Muscle of back (tissue), 13 donors: ENCODE data around the gene KRTAP20-1. TPM values are rescaled to one million over a fixed set of nuclear protein-coding genes. Genes with fewer than 3 reads are reported as not detected.

Experiments used
- DNase-seq, 3 donors: peaks; one replicate each; pipeline versions ENCODE4 v3.0.0 to v3.0.0-alpha.2; 2013
- long read RNA-seq, 9 donors: transcript quantifications; one replicate each; lab custom pipeline, GENCODE V29; 2026
- polyA plus RNA-seq, 10 donors: library from polyadenylated mRNA; unstranded; fragments of 120-200 nt; gene quantifications; one replicate each; pipeline ENCODE4 v1.2.1, GENCODE V29; 2013; ENCODE audit not compliant: insufficient read length in 10 of 10

The KRTAP20-1 gene
- not detected for polyA plus RNA-seq
- long read RNA-seq, donor 1 = 0 reads
- long read RNA-seq, donor 2 = 0 reads
- long read RNA-seq, donor 3 = 0 reads
- long read RNA-seq, donor 4 = 0 reads
- long read RNA-seq, donor 5 = 0 reads
- long read RNA-seq, donor 6 = 0 reads
- long read RNA-seq, donor 7 = 0 reads
- long read RNA-seq, donor 8 = 0 reads
- long read RNA-seq, donor 9 = 0 reads

DNA sequence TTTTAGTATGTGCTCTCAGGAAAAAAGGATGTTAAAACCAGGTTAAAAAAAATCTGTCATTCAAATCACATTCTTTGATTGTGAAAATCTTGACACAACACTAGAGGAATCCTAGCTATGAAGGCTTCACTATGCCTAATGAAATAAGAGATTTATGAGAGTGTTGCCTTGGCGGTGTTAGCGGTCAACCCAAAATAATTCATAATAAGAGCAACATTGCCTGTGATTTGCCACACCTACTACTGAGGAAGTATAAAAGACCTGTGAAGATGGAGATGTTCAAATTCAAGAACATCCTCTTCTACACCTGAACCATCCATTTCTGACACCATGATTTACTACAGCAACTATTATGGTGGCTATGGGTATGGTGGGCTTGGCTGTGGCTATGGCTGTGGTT, at the start of gene KRTAP20-1:
TSS of gene KRTAP20-1 (plus strand) at position 301 of the 400 bp plus-strand sequence. CDS start at position 331, 30 bp downstream.
- no peak for DNase-seq

DNA sequence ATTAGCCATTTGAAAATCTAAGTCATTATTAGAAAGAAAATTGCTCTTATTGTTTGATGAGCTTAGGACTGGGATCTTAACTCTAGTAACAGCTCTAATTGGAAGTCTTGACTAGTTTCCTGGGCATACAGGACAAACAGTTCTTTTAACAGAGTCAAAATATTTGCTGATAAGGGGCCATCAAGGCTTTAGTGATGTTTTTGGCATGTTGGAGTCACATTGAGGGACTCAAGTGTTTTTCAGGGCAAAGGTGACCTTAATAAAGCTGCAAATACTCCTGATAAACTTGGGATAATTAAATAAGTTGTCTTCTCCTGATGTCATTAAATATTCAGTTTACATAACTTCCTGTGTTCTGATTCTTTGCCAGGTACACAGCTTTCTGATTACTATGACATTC, 48.6 kb upstream of the KRTAP20-1 start:
- DNase-seq = no peak

DNA sequence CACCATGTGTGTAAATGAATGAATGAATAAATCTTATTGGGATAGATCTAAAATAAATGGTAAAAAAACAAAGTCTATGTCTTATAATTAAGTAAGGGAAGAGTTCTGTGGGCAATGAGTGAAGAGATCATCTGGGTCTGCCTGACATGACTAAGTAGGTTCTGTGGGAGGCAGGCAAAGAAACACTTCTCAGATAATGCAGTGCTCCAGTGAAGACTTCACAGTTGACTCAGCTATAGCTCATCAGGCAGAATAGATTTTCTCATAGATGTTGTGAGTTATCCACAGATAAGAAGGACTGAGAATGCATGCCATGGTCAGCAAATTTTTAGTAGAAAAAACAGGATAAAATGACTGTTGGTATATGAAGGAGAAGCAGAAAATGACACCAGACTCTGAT, 38.5 kb upstream of the KRTAP20-1 start:
- DNase-seq = no peak

GRCh38 chr21:30579346-30579745, 36.9 kb upstream of the KRTAP20-1 start:
- peak; percentile 6 to 48 (median 42) for DNase-seq

DNA sequence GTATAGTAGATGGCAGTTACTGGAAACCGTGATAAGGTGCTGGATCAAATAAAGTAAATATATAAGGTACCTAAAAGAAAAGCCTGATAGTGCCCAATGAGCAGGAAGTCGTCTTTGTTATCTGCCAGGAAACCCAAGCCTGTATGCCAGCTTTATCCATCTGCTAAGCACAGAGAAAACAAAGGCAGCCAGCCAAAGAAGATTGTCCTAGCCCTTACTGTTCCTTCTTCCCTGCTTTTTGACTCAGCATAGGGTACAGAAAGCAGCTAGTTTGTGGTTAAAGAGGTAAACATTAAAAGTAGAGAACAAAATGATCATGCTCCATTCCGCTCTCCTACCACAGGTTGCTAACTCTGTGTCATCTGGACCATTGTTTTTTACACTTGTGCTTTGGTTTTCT, 36.1 kb upstream of the KRTAP20-1 start:
- no peak for DNase-seq

GRCh38 chr21:30582870-30583269, 33.4 kb upstream of the KRTAP20-1 start:
- DNase-seq = no peak

GRCh38 chr21:30590297-30590696, 25.9 kb upstream of the KRTAP20-1 start, which contains the start of gene KRTAP22-2:
TSS of gene KRTAP22-2 (minus strand) at chr21:30590397.
- DNase-seq = no peak

- DNase-seq = no peak
Measured at GRCh38 chr21:30592140-30592539, 24.1 kb upstream of the KRTAP20-1 start, which contains the start of gene KRTAP6-3. TSS of gene KRTAP6-3 (plus strand) at chr21:30592440. CDS start at chr21:30592446, 6 bp downstream.

DNA sequence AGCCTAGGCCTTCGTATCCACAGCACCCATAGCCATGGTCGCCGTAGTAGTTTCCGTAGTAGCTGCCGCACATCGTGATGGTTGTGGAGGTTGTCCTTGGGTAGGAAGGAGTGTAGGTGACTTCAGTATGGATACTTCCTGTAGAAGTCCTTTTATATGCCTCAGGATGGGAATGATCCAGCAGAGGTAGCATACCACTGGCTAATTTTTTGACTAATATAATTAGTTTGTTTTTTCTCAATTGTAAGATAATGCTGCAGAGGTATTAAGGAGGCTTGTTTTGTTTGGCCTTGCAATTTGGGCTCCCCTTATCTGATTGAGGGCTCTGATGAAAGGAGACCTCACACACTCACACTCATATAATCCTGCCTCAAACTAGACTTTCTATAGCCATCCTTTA, 17.4 kb upstream of the KRTAP20-1 start, which contains the start of gene KRTAP6-2:
TSS of gene KRTAP6-2 (minus strand) at position 101 of the 400 bp plus-strand sequence. CDS start at position 73, 28 bp downstream.
- DNase-seq = no peak

- DNase-seq = no peak
Measured at GRCh38 chr21:30600787-30601186, 15.4 kb upstream of the KRTAP20-1 start, which contains the start of gene KRTAP22-1. TSS of gene KRTAP22-1 (plus strand) at chr21:30601087.

DNA sequence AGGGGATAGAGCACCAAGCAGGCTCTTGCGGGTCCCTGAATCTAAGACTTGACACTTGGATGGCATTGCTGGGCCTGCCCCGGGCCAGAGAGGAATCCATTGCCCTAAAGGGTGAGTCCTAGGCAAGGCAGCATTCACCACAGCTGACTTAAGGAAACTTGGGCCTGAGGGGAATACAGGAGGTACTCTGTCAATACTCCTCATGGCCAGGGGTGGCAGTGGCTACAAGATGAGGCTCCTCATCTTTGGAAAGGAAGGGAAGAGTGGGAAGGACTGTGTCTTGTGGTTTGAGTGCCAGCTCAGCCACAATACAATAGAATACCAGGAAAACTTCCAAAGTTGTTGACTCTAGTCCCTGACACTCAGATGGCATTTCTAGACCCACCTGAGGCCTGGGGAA, 10.3 kb upstream of the KRTAP20-1 start:
- no peak for DNase-seq

- no peak for DNase-seq
Measured at GRCh38 chr21:30612132-30612531, 4.1 kb upstream of the KRTAP20-1 start.

DNA sequence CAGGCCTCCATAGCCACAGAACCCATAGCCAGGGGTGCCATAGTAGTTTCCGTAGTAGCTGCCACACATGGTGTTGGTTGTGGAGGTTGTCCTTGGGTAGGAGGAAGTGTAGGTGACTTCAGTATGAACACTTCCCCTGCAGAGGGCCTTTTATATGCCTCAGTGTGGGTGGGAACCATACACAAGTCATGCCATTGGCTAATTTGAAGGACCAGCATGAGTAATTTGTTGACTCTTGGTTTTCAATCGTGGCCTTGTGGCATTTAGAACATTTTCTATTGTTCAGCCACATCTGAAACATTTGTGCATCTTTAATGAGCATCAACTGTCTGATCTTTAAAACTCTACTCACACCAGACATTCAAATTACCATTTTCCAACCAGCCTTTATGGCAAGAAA, 2.4 kb upstream of the KRTAP20-1 start, which contains the start of gene KRTAP6-1:
TSS of gene KRTAP6-1 (minus strand) at position 95 of the 400 bp plus-strand sequence. CDS start at position 69, 26 bp downstream.
- no peak for DNase-seq

DNA sequence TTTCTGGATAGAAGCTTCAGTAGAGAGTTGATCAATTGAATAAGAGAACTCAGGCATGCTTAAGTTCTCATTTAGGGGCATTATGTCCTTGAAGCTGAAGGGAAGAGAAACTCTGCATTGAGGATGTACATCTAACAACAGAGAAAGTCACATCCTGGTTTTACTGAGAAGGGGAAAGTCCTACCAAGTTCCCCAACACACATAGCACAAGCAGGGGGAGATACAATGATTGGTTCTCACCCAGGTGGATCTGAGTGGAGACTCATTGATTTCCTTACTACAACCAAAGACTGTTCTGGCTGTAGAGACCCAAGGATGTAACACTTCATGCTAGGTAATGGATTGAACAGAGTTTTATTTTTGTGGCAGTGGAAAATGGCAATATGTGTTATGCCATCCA, 1.0 kb upstream of the KRTAP20-1 start:
- no peak for DNase-seq

- no peak for DNase-seq
Measured at GRCh38 chr21:30620080-30620479, 3.9 kb downstream of the KRTAP20-1 start.

DNA sequence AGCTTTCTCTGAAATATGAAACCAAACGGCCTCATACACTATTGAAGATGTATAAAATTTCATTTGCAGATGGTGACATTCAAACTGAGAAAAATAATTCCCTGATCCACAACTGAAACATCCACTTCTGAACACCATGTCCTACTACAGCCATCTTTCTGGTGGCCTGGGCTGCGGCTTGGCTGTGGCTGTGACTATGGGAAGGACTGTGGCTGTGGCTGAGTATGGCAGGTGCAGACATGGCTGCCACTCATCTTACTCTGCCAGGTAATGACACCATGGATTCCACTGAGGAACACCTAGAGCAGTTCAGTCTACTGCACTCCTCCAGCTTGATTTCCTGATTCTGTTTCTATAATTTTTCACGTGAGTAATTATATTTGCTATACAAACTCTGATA, 4.3 kb downstream of the KRTAP20-1 start, which contains the start of gene KRTAP20-4:
TSS of gene KRTAP20-4 (plus strand) at position 106 of the 400 bp plus-strand sequence.
- DNase-seq = no peak

DNA sequence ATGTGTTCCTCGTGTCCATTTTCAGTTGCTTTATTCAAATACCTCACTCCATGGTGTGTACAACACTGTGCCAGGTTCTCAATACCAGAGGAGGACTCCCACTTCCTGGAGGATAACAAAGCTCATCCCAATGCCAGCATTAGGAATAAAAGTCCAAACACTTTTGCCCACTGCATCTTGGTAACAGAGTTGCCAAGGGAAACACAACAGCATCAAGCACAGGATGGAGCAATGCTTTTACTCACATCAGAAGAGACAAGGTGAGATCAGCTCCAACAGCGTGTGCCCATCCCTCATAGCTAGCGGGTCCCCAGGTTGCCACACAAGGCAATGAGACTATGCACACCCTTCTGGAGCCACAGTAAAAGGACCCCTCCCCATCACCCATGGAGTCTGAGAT, 7.1 kb downstream of the KRTAP20-1 start:
- no peak for DNase-seq

GRCh38 chr21:30625449-30626165, 9.4 kb downstream of the KRTAP20-1 start:
- peak in 2 of 3 donors; percentile 16 to 37 for DNase-seq

DNA sequence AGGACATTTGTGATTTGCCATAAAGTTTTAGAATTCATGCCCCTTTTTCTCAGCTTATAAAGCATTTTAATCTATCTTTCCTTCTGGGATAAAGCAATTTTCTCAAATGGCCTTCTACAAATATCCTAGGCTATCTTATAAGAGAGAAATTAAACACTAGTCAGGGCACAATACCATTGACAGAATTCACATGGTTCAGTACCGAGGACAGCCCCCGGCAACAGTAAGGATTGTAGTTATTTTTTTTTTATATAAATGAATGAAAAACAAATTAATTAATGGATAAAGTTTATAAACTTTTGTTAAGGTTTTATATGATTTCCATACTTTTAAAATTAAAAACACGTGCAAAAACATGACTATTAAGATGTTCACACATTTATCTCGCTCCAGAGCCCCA, 11.9 kb downstream of the KRTAP20-1 start:
- DNase-seq = no peak

DNA sequence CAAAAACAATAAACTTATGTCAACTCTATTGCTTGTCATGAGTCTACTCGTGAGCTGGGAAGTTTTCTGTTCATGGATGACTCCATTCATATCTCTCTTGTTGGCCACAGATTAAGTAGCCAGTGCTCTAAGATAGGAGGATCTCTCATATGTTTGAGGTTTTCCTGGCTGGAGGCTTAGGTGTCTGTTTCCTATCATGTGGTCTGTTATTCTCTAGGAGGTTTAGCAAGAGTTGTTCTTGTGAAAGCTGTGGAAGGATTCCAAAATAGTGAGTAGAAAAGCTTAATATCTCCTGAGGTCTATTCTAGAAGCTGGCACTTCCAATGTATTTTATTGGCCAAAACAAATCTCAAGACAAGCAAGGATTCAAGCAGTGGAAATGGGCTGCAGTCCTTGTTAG, 13.0 kb downstream of the KRTAP20-1 start:
- DNase-seq = peak in 1 of 3 donors; percentile 3

- no peak for DNase-seq
Measured at GRCh38 chr21:30634906-30635305, 18.7 kb downstream of the KRTAP20-1 start, which contains the start of gene KRTAP20-2. TSS of gene KRTAP20-2 (plus strand) at chr21:30635206. CDS start at chr21:30635264, 58 bp downstream.

DNA sequence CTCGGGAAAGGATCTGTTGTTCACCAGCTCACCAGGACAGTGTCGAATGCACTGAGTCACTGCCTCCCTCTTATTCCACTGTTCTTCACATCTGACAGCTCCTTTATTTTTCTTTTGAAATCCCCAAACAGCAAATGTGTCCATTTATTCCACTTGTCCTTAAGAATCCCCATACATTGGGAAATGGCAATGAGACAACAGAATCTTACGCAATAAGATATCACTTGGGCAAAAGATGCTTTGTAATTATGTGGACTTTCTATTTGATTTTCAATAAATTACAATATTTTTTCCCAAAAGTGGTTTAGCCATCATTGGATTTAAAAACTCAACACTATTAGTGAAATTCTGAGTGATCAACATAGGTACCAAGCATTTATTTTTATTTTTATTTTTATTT, 22.5 kb downstream of the KRTAP20-1 start:
- no peak for DNase-seq

- DNase-seq = no peak
Measured at GRCh38 chr21:30642564-30642963, 26.3 kb downstream of the KRTAP20-1 start, which contains the start of gene KRTAP20-3. TSS of gene KRTAP20-3 (plus strand) at chr21:30642864.
